Iris pigment epithelial cell (primary cell): ENCODE results near the gene IBTK.
"Not testable (repeated sequence)": the region's sequence is repeated elsewhere in the genome, so short reads cannot be mapped to it uniquely, and the experiment has no call there.

ENCODE experiments used
- DNase-seq: peaks from one replicate; pipeline ENCODE4 v3.0.0-alpha.2; 2011; ENCODE audit warnings: low read depth

Gene IBTK

GRCh38 chr6:82178759-82179112 lies 68.8 kb downstream of the IBTK start:
- peak; percentile 62 for DNase-seq

- peak; percentile 63 for DNase-seq
Measured at GRCh38 chr6:82178077-82178758, 69.3 kb downstream of the IBTK start.

- no peak for DNase-seq
Measured at GRCh38 chr6:82176616-82177015, 70.9 kb downstream of the IBTK start.

GRCh38 chr6:82172594-82172993 lies 75.0 kb downstream of the IBTK start:
- no peak for DNase-seq

GRCh38 chr6:82169138-82169876 lies 78.2 kb downstream of the IBTK start:
- no peak for DNase-seq

- no peak for DNase-seq
Measured at GRCh38 chr6:82166493-82166892, 81.1 kb downstream of the IBTK start.

- DNase-seq, result no peak
Measured at GRCh38 chr6:82160255-82160990, 87.1 kb downstream of the IBTK start.

GRCh38 chr6:82152786-82153185 lies 94.8 kb downstream of the IBTK start:
- peak; percentile 55 for DNase-seq

- DNase-seq, result not testable (repeated sequence)
Measured at GRCh38 chr6:82151147-82151546, 96.4 kb downstream of the IBTK start.

- DNase-seq, result no peak
Measured at GRCh38 chr6:82145926-82146452, 101.6 kb downstream of the IBTK start.

- peak; percentile 93 for DNase-seq
Measured at GRCh38 chr6:82144852-82145340, 102.6 kb downstream of the IBTK start.

GRCh38 chr6:82144007-82144851 lies 103.3 kb downstream of the IBTK start:
- DNase-seq, result peak; percentile 97

GRCh38 chr6:82143041-82143481 lies 104.5 kb downstream of the IBTK start:
- peak; percentile 91 for DNase-seq

GRCh38 chr6:82142524-82142923 lies 105.0 kb downstream of the IBTK start:
- DNase-seq, result no peak

GRCh38 chr6:82138075-82138791 lies 109.3 kb downstream of the IBTK start:
- no peak for DNase-seq

GRCh38 chr6:82131441-82131840 lies 116.1 kb downstream of the IBTK start:
- no peak for DNase-seq

- DNase-seq, result peak; percentile 13
Measured at GRCh38 chr6:82129797-82130196, 117.7 kb downstream of the IBTK start.

- not testable (repeated sequence) for DNase-seq
Measured at GRCh38 chr6:82128973-82129372, 118.6 kb downstream of the IBTK start.

- DNase-seq, result no peak
Measured at GRCh38 chr6:82123632-82124031, 123.9 kb downstream of the IBTK start.
